Measurements from ENCODE around the gene VWA8.

- TF ChIP-seq MAFK (IDR thresholded peaks at IDR 0.05; ENCODE audit: low read depth, low read length) (no peak), CTCF (IDR thresholded peaks at IDR 0.05; ENCODE audit: control extremely low read depth in 1 of 3, insufficient read depth in 1 of 3, low read depth in 1 of 3, low read length in 3 of 3) (no peak), MAX (IDR thresholded peaks at IDR 0.05) (no peak), USF2 (IDR thresholded peaks at IDR 0.05; ENCODE audit: low read length) (no peak), EP300 (IDR thresholded peaks at IDR 0.05; ENCODE audit: borderline replicate concordance in 1 of 2, low read depth in 2 of 2, low read length in 2 of 2) (no peak)
Measured at GRCh38 chr13:41812851-41813250, 148.1 kb downstream of the VWA8 start.
